HUES64 (cell line): ENCODE results near the gene GABRG1. TPM values are rescaled to one million over a fixed set of nuclear protein-coding genes. Genes with fewer than 3 reads are reported as not detected.

Source experiments
- H3K27ac ChIP-seq: 2 replicates; pipeline ENCODE4 v1.7.0; 2013; ENCODE audit warnings: low read depth, low read length, inconsistent platforms
- H3K27me3 ChIP-seq: 2 replicates; pipeline ENCODE4 v1.6.1; 2013; ENCODE audit warnings: mild to moderate bottlenecking, low read length; ENCODE audit not compliant: insufficient read depth
- H3K36me3 ChIP-seq: 2 replicates; pipeline ENCODE4 v1.6.1; 2013; ENCODE audit warnings: mild to moderate bottlenecking, low read length; ENCODE audit not compliant: insufficient read depth
- H3K4me1 ChIP-seq: 2 replicates; pipeline ENCODE4 v1.6.1; 2013; ENCODE audit warnings: mild to moderate bottlenecking, low read length, moderate library complexity; ENCODE audit not compliant: insufficient read depth
- H3K4me3 ChIP-seq: 2 replicates; pipeline ENCODE4 v1.5.1; 2013; ENCODE audit warnings: mild to moderate bottlenecking, low read length, moderate library complexity
- H3K9ac ChIP-seq: 2 replicates; pipeline ENCODE4 v1.6.1; 2013; ENCODE audit warnings: mild to moderate bottlenecking, low read depth, low read length
- H3K9me3 ChIP-seq: 2 replicates; pipeline ENCODE4 v1.6.1; 2013; ENCODE audit warnings: low read depth, low read length; ENCODE audit not compliant: insufficient read depth
- WGBS: fragments of 150-250, 120-280 bp; methylation state at CpG from one replicate; pipeline ENCODE4 v1.1.7; 2013; ENCODE audit warnings: missing lambda C conversion rate; 5-methylcytosine and 5-hydroxymethylcytosine counted together
- polyA plus RNA-seq, 2 experiments: library from polyadenylated mRNA; stranded (reverse); fragments of 50-300 nt; gene quantifications; one replicate each; pipeline ENCODE4 v1.2.3, GENCODE V29; 2013

Gene GABRG1
- polyA plus RNA-seq (2013, experiment 1 of 2), result 0.05 TPM
- 0.06 TPM for polyA plus RNA-seq (2013, experiment 2 of 2)

- 13% methylated on average over 14 of the region's 23 CpGs for WGBS
- H3K27me3 ChIP-seq, result peaks cover 18% of the 10 kb centered on the region; the same call in 1 of the 2 replicates
- H3K9ac ChIP-seq, result no peak within 1 kb of the TSS
- H3K4me3 ChIP-seq, result peak within 1 kb of the TSS; percentile 64
- no peak within 1 kb of the TSS for H3K27ac ChIP-seq
- no peaks in the 10 kb centered on the region for H3K36me3 ChIP-seq
- H3K4me1 ChIP-seq, result 0 out of 2 replicates have a peak, but pooled peaks cover 4% of the 10 kb centered on the region
- no peaks in the 10 kb centered on the region for H3K9me3 ChIP-seq
Observed at GRCh38 chr4:46123913-46124755, at the start of gene GABRG1. Gene GABRG1, minus strand, starts transcription at chr4:46124054. Its CDS starts 141 bp downstream, at chr4:46123913.

- no peaks in the 10 kb centered on the region for H3K9me3 ChIP-seq
- H3K27me3 ChIP-seq, result no peaks in the 10 kb centered on the region
- no peaks in the 10 kb centered on the region for H3K4me1 ChIP-seq
- H3K9ac ChIP-seq, result no peak overlapping the region
- H3K4me3 ChIP-seq, result no peak overlapping the region
- H3K36me3 ChIP-seq, result no peaks in the 10 kb centered on the region
- WGBS, result 83% methylated on average over 4 of the region's 4 CpGs
- H3K27ac ChIP-seq, result no peak overlapping the region
Observed at GRCh38 chr4:46146993-46147392, 23.1 kb upstream of the GABRG1 start.

GRCh38 chr4:46131498-46132057, 7.7 kb upstream of the GABRG1 start:
- Histone ChIP-seq H3K27me3 (peaks cover 1% of the 10 kb centered on the region; the same call in 1 of the 2 replicates), H3K4me1 (no peaks in the 10 kb centered on the region), H3K4me3 (no peak overlapping the region), H3K9ac (no peak overlapping the region), H3K36me3 (no peaks in the 10 kb centered on the region), H3K27ac (no peak overlapping the region), H3K9me3 (no peaks in the 10 kb centered on the region)
- 83% methylated on average over 1 of the region's 2 CpGs for WGBS

GRCh38 chr4:46124773-46125413, 1.0 kb upstream of the GABRG1 start:
- Histone ChIP-seq H3K27me3 (peaks cover 18% of the 10 kb centered on the region; the same call in 1 of the 2 replicates), H3K4me3 (peak overlapping the region; percentile 64), H3K36me3 (no peaks in the 10 kb centered on the region), H3K9ac (no peak overlapping the region), H3K9me3 (no peaks in the 10 kb centered on the region), H3K4me1 (0 out of 2 replicates have a peak, but pooled peaks cover 4% of the 10 kb centered on the region), H3K27ac (no peak overlapping the region)
- WGBS, result 56% methylated on average over 14 of the region's 14 CpGs

- Histone ChIP-seq H3K9me3 (no peaks in the 10 kb centered on the region), H3K27ac (no peak overlapping the region), H3K4me1 (no peaks in the 10 kb centered on the region), H3K9ac (no peak overlapping the region), H3K36me3 (no peaks in the 10 kb centered on the region), H3K27me3 (no peaks in the 10 kb centered on the region), H3K4me3 (no peak overlapping the region)
- 88% methylated on average over 5 of the region's 5 CpGs for WGBS
Observed at GRCh38 chr4:46081674-46082073, 42.2 kb downstream of the GABRG1 start.

GRCh38 chr4:46081248-46081647, 42.6 kb downstream of the GABRG1 start:
- Histone ChIP-seq H3K9ac (no peak overlapping the region), H3K27me3 (no peaks in the 10 kb centered on the region)

GRCh38 chr4:46073778-46074177, 50.1 kb downstream of the GABRG1 start:
- Histone ChIP-seq H3K9me3 (no peaks in the 10 kb centered on the region), H3K36me3 (no peaks in the 10 kb centered on the region), H3K27ac (no peak overlapping the region), H3K4me1 (no peaks in the 10 kb centered on the region), H3K27me3 (no peaks in the 10 kb centered on the region), H3K9ac (no peak overlapping the region), H3K4me3 (no peak overlapping the region)

More at GRCh38 chr4:46081248-46081647, 42.6 kb downstream of the GABRG1 start:
- Histone ChIP-seq H3K27ac (no peak overlapping the region), H3K4me1 (no peaks in the 10 kb centered on the region), H3K9me3 (no peaks in the 10 kb centered on the region), H3K36me3 (no peaks in the 10 kb centered on the region), H3K4me3 (no peak overlapping the region)

GRCh38 chr4:46051392-46051791, 72.5 kb downstream of the GABRG1 start:
- no peaks in the 10 kb centered on the region for H3K9me3 ChIP-seq
- H3K27ac ChIP-seq, result no peak overlapping the region
- no peaks in the 10 kb centered on the region for H3K36me3 ChIP-seq
- no CpG with 5 or more reads among the region's 2 CpGs for WGBS
- no peaks in the 10 kb centered on the region for H3K4me1 ChIP-seq
- no peak overlapping the region for H3K4me3 ChIP-seq
- H3K9ac ChIP-seq, result no peak overlapping the region
- no peaks in the 10 kb centered on the region for H3K27me3 ChIP-seq

GRCh38 chr4:46032056-46032455, 91.8 kb downstream of the GABRG1 start:
- H3K4me3 ChIP-seq, result no peak overlapping the region
- no peak overlapping the region for H3K9ac ChIP-seq
- no peaks in the 10 kb centered on the region for H3K27me3 ChIP-seq
- 98% methylated on average over 1 of the region's 1 CpG for WGBS
- H3K4me1 ChIP-seq, result no peaks in the 10 kb centered on the region
- no peaks in the 10 kb centered on the region for H3K9me3 ChIP-seq
- no peaks in the 10 kb centered on the region for H3K36me3 ChIP-seq
- H3K27ac ChIP-seq, result no peak overlapping the region

GRCh38 chr4:46016306-46016705, 107.5 kb downstream of the GABRG1 start:
- H3K4me3 ChIP-seq, result no peak overlapping the region
- no peaks in the 10 kb centered on the region for H3K27me3 ChIP-seq
- no peak overlapping the region for H3K9ac ChIP-seq
- H3K27ac ChIP-seq, result no peak overlapping the region
- no peaks in the 10 kb centered on the region for H3K36me3 ChIP-seq
- H3K9me3 ChIP-seq, result no peaks in the 10 kb centered on the region
- H3K4me1 ChIP-seq, result no peaks in the 10 kb centered on the region

GRCh38 chr4:45992728-45993127, 131.1 kb downstream of the GABRG1 start:
- H3K4me1 ChIP-seq, result no peaks in the 10 kb centered on the region
- no peak overlapping the region for H3K9ac ChIP-seq
- H3K4me3 ChIP-seq, result no peak overlapping the region

More at GRCh38 chr4:45992728-45993127, 131.1 kb downstream of the GABRG1 start:
- Histone ChIP-seq H3K9me3 (no peaks in the 10 kb centered on the region), H3K27me3 (no peaks in the 10 kb centered on the region), H3K27ac (no peak overlapping the region), H3K36me3 (no peaks in the 10 kb centered on the region)
